Transverse colon (tissue), 4 donors: ENCODE data around the gene SYCE3.

Experiments used
- CTCF ChIP-seq, 5 experiments: fragments of 200-600 bp in 3 of 5; fragments of 450-650 bp in 2 of 5; sonication (generic) in 3 of 5; IDR thresholded peaks; 1 replicate in 2 of 5; 2 replicates in 3 of 5; pipeline ENCODE4 v1.5.1; 2016 to 2017; ENCODE audit warnings: antibody characterized with exemption in 5 of 5, inconsistent platforms in 3 of 5, mild to moderate bottlenecking in 2 of 5, moderate library complexity in 1 of 5
- POLR2AphosphoS5 ChIP-seq, 3 donors: sonication (generic); formaldehyde crosslinking; IDR thresholded peaks; one replicate each; pipeline ENCODE4 v1.6.1; 2016; ENCODE audit warnings: antibody characterized with exemption in 3 of 3

- no peak for TF ChIP-seq CTCF (IDR thresholded peaks at IDR 0.05)
- no peak for TF ChIP-seq POLR2AphosphoS5 (IDR thresholded peaks at IDR 0.05)
Measured at GRCh38 chr22:50587407-50587806, 24.7 kb upstream of the SYCE3 start.
